NCI-H2196 treated with DMSO at 0.1 percent for 48 hours (cell line): ENCODE data around the gene TCF23.

Experiments used
- DNase-seq: peaks from one replicate; lab custom pipeline; 2025; ENCODE audit not compliant: unreplicated experiment; lab: John Stamatoyannopoulos, UW

TCF23 gene

GRCh38 chr2:27127883-27128667 is 20.7 kb upstream of the TCF23 start:
- DNase-seq: no peak

- DNase-seq: no peak
Observed at GRCh38 chr2:27128668-27129571, 19.9 kb upstream of the TCF23 start.

GRCh38 chr2:27130396-27130795 is 18.4 kb upstream of the TCF23 start:
- no peak for DNase-seq

GRCh38 chr2:27131429-27131828 is 17.4 kb upstream of the TCF23 start:
- no peak for DNase-seq

GRCh38 chr2:27133195-27133875 is 15.5 kb upstream of the TCF23 start:
- no peak for DNase-seq

- DNase-seq: peak; percentile 86
Observed at GRCh38 chr2:27133905-27134780, 14.7 kb upstream of the TCF23 start, which contains the start of gene PREB. Gene PREB, minus strand, starts transcription at chr2:27134636. Its CDS starts 215 bp downstream, at chr2:27134421.

- DNase-seq: no peak
Observed at GRCh38 chr2:27134781-27135477, 13.9 kb upstream of the TCF23 start.

- DNase-seq: no peak
Observed at GRCh38 chr2:27135478-27135955, 13.3 kb upstream of the TCF23 start.

- no peak for DNase-seq
Observed at GRCh38 chr2:27136751-27137150, 12.1 kb upstream of the TCF23 start.

GRCh38 chr2:27137322-27137935 is 11.4 kb upstream of the TCF23 start:
- no peak for DNase-seq

GRCh38 chr2:27138111-27138510 is 10.7 kb upstream of the TCF23 start:
- no peak for DNase-seq

GRCh38 chr2:27139310-27139709 is 9.5 kb upstream of the TCF23 start, which contains the start of gene PRR30:
Gene PRR30, minus strand, starts transcription at chr2:27139410. Its CDS starts 1,081 bp downstream, at chr2:27138329.
- DNase-seq: no peak

GRCh38 chr2:27143285-27143684 is 5.5 kb upstream of the TCF23 start:
- DNase-seq: no peak

- no peak for DNase-seq
Observed at GRCh38 chr2:27145682-27146081, 3.1 kb upstream of the TCF23 start.

- no peak for DNase-seq
Observed at GRCh38 chr2:27147935-27148334, 869 bp upstream of the TCF23 start.

GRCh38 chr2:27149570-27150405 is 984 bp downstream of the TCF23 start:
- no peak for DNase-seq

- no peak for DNase-seq
Observed at GRCh38 chr2:27150639-27151230, 1.9 kb downstream of the TCF23 start.
